Measurements from ENCODE around the gene IPO7. TPM values are rescaled to one million over a fixed set of nuclear protein-coding genes. Genes with fewer than 3 reads are reported as not detected.

IPO7 gene
- total RNA-seq, 2 donors from 2014 or later = 161 to 163 TPM

DNA sequence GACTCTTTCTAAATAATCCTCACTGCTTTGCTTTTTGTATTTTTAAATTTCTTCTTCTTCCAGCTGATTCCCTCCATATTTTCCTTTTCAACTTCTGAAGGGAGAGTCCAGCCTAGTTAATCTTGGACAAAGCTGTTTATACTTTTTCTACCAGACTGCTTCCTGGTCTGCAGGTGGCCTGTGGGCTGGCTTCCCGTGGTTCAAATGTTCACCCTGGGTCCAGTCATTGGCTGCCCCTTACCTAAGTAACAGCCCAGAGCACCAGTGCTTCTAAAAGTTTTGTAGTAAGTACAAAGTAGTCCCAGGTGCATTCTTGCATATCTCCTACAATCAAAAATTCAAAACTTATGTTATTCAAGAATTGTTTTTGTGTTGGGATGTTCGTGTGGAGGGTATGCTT is 95.4 kb downstream of the IPO7 start:
- WGBS, 2 experiments (ENCODE audit: insufficient coverage in 1 of 2, insufficient read length in 1 of 2) = 87 to 100% methylated on average over 1 to 2 of the region's 2 CpGs
- Mint-ChIP-seq H3K27ac (no peak overlapping the region), H3K4me1 (no peaks in the 10 kb centered on the region), H3K27me3 (ENCODE audit: insufficient read depth) (no peaks in the 10 kb centered on the region), H3K4me3 (no peak overlapping the region), H3K9me3 (no peaks in the 10 kb centered on the region), H3K36me3 (ENCODE audit: low read depth) (peaks cover 68% of the 10 kb centered on the region)
- Histone ChIP-seq H3K27me3 (ENCODE audit: control insufficient read depth, insufficient read depth, low read length, poor library complexity, severe bottlenecking) (no peaks in the 10 kb centered on the region), H3K9ac (ENCODE audit: extremely low read depth, low read length, poor library complexity, severe bottlenecking) (no peak overlapping the region), H3K4me1 (ENCODE audit: control insufficient read depth, insufficient read depth, low read length) (no peaks in the 10 kb centered on the region), H3K4me3 (ENCODE audit: low read length) (no peak overlapping the region), H3K36me3 (ENCODE audit: control insufficient read depth, insufficient read depth, low read length) (peaks cover 52% of the 10 kb centered on the region), H3K9me3 (ENCODE audit: control insufficient read depth, low read length) (no peaks in the 10 kb centered on the region), H3K27ac (ENCODE audit: low read depth, low read length) (no peak overlapping the region)
- no peak for TF ChIP-seq CTCF (conservative IDR thresholded peaks at IDR 0.05)
- DNase-seq = no peak

- Histone ChIP-seq H3K9me3 (ENCODE audit: control insufficient read depth, low read length) (no peaks in the 10 kb centered on the region), H3K4me1 (ENCODE audit: control insufficient read depth, insufficient read depth, low read length) (no peaks in the 10 kb centered on the region), H3K36me3 (ENCODE audit: control insufficient read depth, insufficient read depth, low read length) (peaks cover 48% of the 10 kb centered on the region), H3K27ac (ENCODE audit: low read depth, low read length) (no peak overlapping the region), H3K9ac (ENCODE audit: extremely low read depth, low read length, poor library complexity, severe bottlenecking) (no peak overlapping the region), H3K27me3 (ENCODE audit: control insufficient read depth, insufficient read depth, low read length, poor library complexity, severe bottlenecking) (no peaks in the 10 kb centered on the region), H3K4me3 (ENCODE audit: low read length) (no peak overlapping the region)
- TF ChIP-seq CTCF (conservative IDR thresholded peaks at IDR 0.05) = no peak
- peaks cover 47% of the 10 kb centered on the region for H3K36me3 Mint-ChIP-seq (ENCODE audit: low read depth)
- DNase-seq = no peak
- no peak overlapping the region for H3K27ac Mint-ChIP-seq
- H3K27me3 Mint-ChIP-seq (ENCODE audit: insufficient read depth) = no peaks in the 10 kb centered on the region
- WGBS, 2 experiments (ENCODE audit: insufficient coverage in 1 of 2, insufficient read length in 1 of 2) = 97 to 98% methylated on average over 3 of the region's 3 CpGs
- no peak overlapping the region for H3K4me3 Mint-ChIP-seq
- H3K4me1 Mint-ChIP-seq = no peaks in the 10 kb centered on the region
- no peaks in the 10 kb centered on the region for H3K9me3 Mint-ChIP-seq
Measured at GRCh38 chr11:9489080-9489765, 104.8 kb downstream of the IPO7 start.

- Mint-ChIP-seq H3K36me3 (ENCODE audit: low read depth) (peaks cover 50% of the 10 kb centered on the region), H3K27ac (no peak overlapping the region), H3K27me3 (ENCODE audit: insufficient read depth) (no peaks in the 10 kb centered on the region), H3K4me1 (no peaks in the 10 kb centered on the region), H3K9me3 (no peaks in the 10 kb centered on the region), H3K4me3 (no peak overlapping the region)
- Histone ChIP-seq H3K9ac (ENCODE audit: extremely low read depth, low read length, poor library complexity, severe bottlenecking) (no peak overlapping the region), H3K4me3 (ENCODE audit: low read length) (no peak overlapping the region), H3K4me1 (ENCODE audit: control insufficient read depth, insufficient read depth, low read length) (no peaks in the 10 kb centered on the region), H3K27me3 (ENCODE audit: control insufficient read depth, insufficient read depth, low read length, poor library complexity, severe bottlenecking) (no peaks in the 10 kb centered on the region), H3K36me3 (ENCODE audit: control insufficient read depth, insufficient read depth, low read length) (peaks cover 58% of the 10 kb centered on the region), H3K9me3 (ENCODE audit: control insufficient read depth, low read length) (no peaks in the 10 kb centered on the region), H3K27ac (ENCODE audit: low read depth, low read length) (no peak overlapping the region)
- TF ChIP-seq CTCF (conservative IDR thresholded peaks at IDR 0.05) = no peak
- DNase-seq = no peak
- 94 to 97% methylated on average over 2 to 3 of the region's 3 CpGs for WGBS, 2 experiments (ENCODE audit: insufficient coverage in 1 of 2, insufficient read length in 1 of 2)
Measured at GRCh38 chr11:9490376-9490775, 105.9 kb downstream of the IPO7 start.

All from endodermal cell (in vitro differentiated cells).